SK-N-SH (cell line): ENCODE measurements around the gene AGRN. TPM values are rescaled to one million over a fixed set of nuclear protein-coding genes. Genes with fewer than 3 reads are reported as not detected.
A peak's percentile ranks its signal among the peaks of the same experiment; 100 is the strongest.

Experiments used
- CTCF ChIA-PET: fragments of 300-600, 350-600 bp; formaldehyde crosslinking; extraction: SDS; loops from one replicate; lab custom pipeline; 2021; lab: Yijun Ruan, JAX
- POLR2A ChIA-PET: fragments of 350-600 bp; sonication (Branson Sonifier 250); formaldehyde crosslinking; extraction: SDS; loops from one replicate; lab custom pipeline; 2020; ENCODE audit warnings: antibody characterized with exemption, inconsistent platforms; lab: Yijun Ruan, JAX
- DNase-seq: peaks from one replicate; pipeline ENCODE4 v3.0.0; 2012
- H2AFZ ChIP-seq: fragments of 200-600 bp; sonication (generic); 2 replicates; pipeline ENCODE4 v1.8.1; 2016; ENCODE audit warnings: antibody characterized with exemption, mild to moderate bottlenecking, low read depth
- H3F3A ChIP-seq: fragments of 200-600 bp; sonication (generic); replicated peaks from 2 replicates; pipeline ENCODE3; 2016; ENCODE audit warnings: antibody characterized with exemption, mild to moderate bottlenecking; ENCODE audit not compliant: insufficient read depth
- H3K27ac ChIP-seq, 2 experiments: fragments of 200-500 bp in 1 of 2; fragments of 200-600 bp in 1 of 2; sonication (Bioruptor generic) in 1 of 2; sonication (generic), shearing (Covaris generic) in 1 of 2; 2 replicates each; pipeline versions ENCODE4 v1.5.1 to v1.6.1; 2014 to 2016; ENCODE audit warnings: low read depth in 2 of 2, inconsistent platforms in 1 of 2, low read length in 1 of 2, mild to moderate bottlenecking in 1 of 2, mixed read lengths in 1 of 2
- H3K27me3 ChIP-seq: fragments of 200-600 bp; sonication (generic), shearing (Covaris generic); 2 replicates; pipeline ENCODE4 v1.6.1; 2016; ENCODE audit warnings: mixed run types; ENCODE audit not compliant: insufficient read depth
- H3K36me3 ChIP-seq, 2 experiments: fragments of 200-500 bp in 1 of 2; fragments of 200-600 bp in 1 of 2; sonication (Bioruptor generic) in 1 of 2; sonication (generic) in 1 of 2; replicated peaks in 1 of 2; 2 replicates each; pipeline versions ENCODE3 to v1.5.1; 2014 to 2016; ENCODE audit warnings: low read length in 1 of 2, mild to moderate bottlenecking in 1 of 2; ENCODE audit not compliant: insufficient read depth in 2 of 2, control insufficient read depth in 1 of 2
- H3K4me1 ChIP-seq, 2 experiments: fragments of 200-500 bp in 1 of 2; fragments of 200-600 bp in 1 of 2; sonication (Bioruptor generic) in 1 of 2; sonication (generic), shearing (Covaris generic) in 1 of 2; 2 replicates each; pipeline versions ENCODE4 v1.5.1 to v1.6.1; 2014 to 2016; ENCODE audit warnings: low read depth in 1 of 2, low read length in 1 of 2, mixed run types in 1 of 2; ENCODE audit not compliant: insufficient read depth in 2 of 2, control insufficient read depth in 1 of 2
- H3K4me2 ChIP-seq: fragments of 200-600 bp; sonication (generic), shearing (Covaris generic); 2 replicates; pipeline ENCODE4 v1.6.1; 2017; ENCODE audit warnings: mixed run types
- H3K4me3 ChIP-seq, 2 experiments: fragments of 200-500 bp in 1 of 2; fragments of 200-600 bp in 1 of 2; sonication (Bioruptor generic) in 1 of 2; sonication (generic), shearing (Covaris generic) in 1 of 2; 2 replicates each; pipeline versions ENCODE4 v1.5.1 to v1.8.1; 2014 to 2016; ENCODE audit warnings: low read depth in 2 of 2, inconsistent platforms in 1 of 2, low read length in 1 of 2, mild to moderate bottlenecking in 1 of 2, mixed read lengths in 1 of 2, moderate library complexity in 1 of 2
- H3K79me2 ChIP-seq: fragments of 200-600 bp; sonication (generic); 2 replicates; pipeline ENCODE4 v1.8.1; 2017; ENCODE audit warnings: mild to moderate bottlenecking; ENCODE audit not compliant: insufficient read depth
- H3K9ac ChIP-seq: fragments of 200-600 bp; sonication (generic); 2 replicates; pipeline ENCODE4 v1.6.1; 2017; ENCODE audit warnings: mixed run types
- H3K9me2 ChIP-seq: fragments of 200-600 bp; sonication (generic); 2 replicates; pipeline ENCODE4 v1.6.1; 2017; ENCODE audit warnings: mixed run types
- H3K9me3 ChIP-seq: fragments of 200-600 bp; sonication (generic); 2 replicates; pipeline ENCODE4 v1.6.1; 2017; ENCODE audit warnings: mixed run types, mild to moderate bottlenecking, moderate library complexity
- H4K20me1 ChIP-seq: fragments of 200-600 bp; sonication (generic); 2 replicates; pipeline ENCODE4 v1.6.1; 2017; ENCODE audit warnings: mild to moderate bottlenecking, mixed run types; ENCODE audit not compliant: insufficient read depth
- FOXJ3 ChIP-seq: sonication (generic); formaldehyde crosslinking; IDR thresholded peaks from 2 replicates; pipeline ENCODE4 v1.5.1; 2020; ENCODE audit warnings: mild to moderate bottlenecking, missing genetic modification reagents
- GABPA ChIP-seq: IDR thresholded peaks from 2 replicates; pipeline ENCODE4 v1.4.0; 2012; ENCODE audit warnings: low read depth, mild to moderate bottlenecking
- IRF3 ChIP-seq: fragments of 150-350 bp; IDR thresholded peaks from 2 replicates; pipeline ENCODE4 v1.6.1; 2016; ENCODE audit warnings: mild to moderate bottlenecking, low read depth, low read length
- JUND ChIP-seq: IDR thresholded peaks from 2 replicates; pipeline ENCODE4 v1.4.0; 2012
- REST ChIP-seq: IDR thresholded peaks from 2 replicates; pipeline ENCODE4 v1.6.1; 2012; ENCODE audit warnings: mild to moderate bottlenecking, low read depth, low read length, moderate library complexity
- TCF12 ChIP-seq: IDR thresholded peaks from 2 replicates; pipeline ENCODE4 v1.4.0; 2012
- USF2 ChIP-seq: fragments of 150-350 bp; IDR thresholded peaks from 2 replicates; pipeline ENCODE4 v1.6.1; 2017; ENCODE audit warnings: antibody characterized with exemption, low read length, low read depth, borderline replicate concordance
- YY1 ChIP-seq: IDR thresholded peaks from 2 replicates; pipeline ENCODE4 v1.4.0; 2012; ENCODE audit warnings: low read depth, mild to moderate bottlenecking
- WGBS: methylation state at CpG from one replicate; pipeline ENCODE4 v1.1.6; 2017; ENCODE audit warnings: low lambda C conversion rate; 5-methylcytosine and 5-hydroxymethylcytosine counted together
- polyA plus RNA-seq, 3 experiments: library from polyadenylated mRNA; depleted of rRNA; stranded (reverse); fragments of >200 nt; gene quantifications; 2 replicates each; pipeline ENCODE4 v1.2.3, GENCODE V29; 2012

The AGRN gene
- polyA plus RNA-seq, 1 of the 3 experiments (the other 2 are of a cell fraction) = 31.6 TPM

- no peaks in the 10 kb centered on the region for H3K9me3 ChIP-seq
- no peaks in the 10 kb centered on the region for H3K36me3 ChIP-seq
- H3K4me2 ChIP-seq = no peak overlapping the region
- no peaks in the 10 kb centered on the region for H3K79me2 ChIP-seq
- H3K27me3 ChIP-seq = no peaks in the 10 kb centered on the region
- no peak overlapping the region for H3K9ac ChIP-seq
- ChIA-PET CTCF (no interaction called here), POLR2A (no interaction called here)
- peaks cover 0 to 8% of the 10 kb centered on the region in 2 experiments; a peak in 1 of 4 replicates for H3K4me1 ChIP-seq
- WGBS = 98% methylated on average over 14 of the region's 30 CpGs
- peak; percentile 26 for DNase-seq
- no peaks in the 10 kb centered on the region for H3F3A ChIP-seq
- no peaks in the 10 kb centered on the region for H3K9me2 ChIP-seq
- no peak overlapping the region for H2AFZ ChIP-seq
- no peak overlapping the region for H3K4me3 ChIP-seq
- TF ChIP-seq FOXJ3 (CRISPR knock-in tag) (no peak), REST (no peak), USF2 (no peak), TCF12 (no peak), IRF3 (no peak)
- no peaks in the 10 kb centered on the region for H4K20me1 ChIP-seq
- no peak overlapping the region for H3K27ac ChIP-seq
Measured at GRCh38 chr1:1085171-1085841, 65.4 kb downstream of the AGRN start.

GRCh38 chr1:1085911-1086841 lies 66.3 kb downstream of the AGRN start:
- Histone ChIP-seq H4K20me1 (no peaks in the 10 kb centered on the region), H3K9ac (no peak overlapping the region), H3F3A (no peaks in the 10 kb centered on the region), H3K4me1 (peaks cover 0 to 4% of the 10 kb centered on the region in 2 experiments; a peak in 1 of 4 replicates), H3K4me3 (no peak overlapping the region), H3K36me3 (no peaks in the 10 kb centered on the region), H3K9me3 (no peaks in the 10 kb centered on the region), H3K4me2 (no peak overlapping the region), H3K79me2 (no peaks in the 10 kb centered on the region), H3K27ac (no peak overlapping the region; a peak in 1 of 4 replicates), H3K9me2 (no peaks in the 10 kb centered on the region), H3K27me3 (no peaks in the 10 kb centered on the region), H2AFZ (no peak overlapping the region)
- ChIA-PET POLR2A (no interaction called here), CTCF (interaction anchor here (1.0 kb wide), 1 partner anchor 13 kb away, joined by 3 read pairs; the partner anchor contains the start of gene RNF223)
- peak; percentile 19 for DNase-seq
- TF ChIP-seq YY1 (no peak), JUND (no peak), GABPA (no peak), FOXJ3 (CRISPR knock-in tag) (no peak), TCF12 (no peak)
- WGBS = 95% methylated on average over 26 of the region's 38 CpGs
